Panc1 (cell line): ENCODE measurements around the gene CENPP.

Source experiments
- POLR2AphosphoS5 ChIP-seq: IDR thresholded peaks from 2 replicates; pipeline ENCODE4 v1.6.1; 2012; ENCODE audit warnings: mild to moderate bottlenecking, low read depth, low read length, moderate library complexity
- SIN3A ChIP-seq: IDR thresholded peaks from 2 replicates; pipeline ENCODE4 v1.6.1; 2012; ENCODE audit warnings: low read depth, mild to moderate bottlenecking, low read length, moderate library complexity, borderline replicate concordance; ENCODE audit not compliant: insufficient read depth
- TF ChIP-seq, protein P1 (sequence below): fragments of 450-650 bp; IDR thresholded peaks from 2 replicates; pipeline ENCODE4 v1.5.1; 2017; ENCODE audit warnings: mild to moderate bottlenecking

DNA sequence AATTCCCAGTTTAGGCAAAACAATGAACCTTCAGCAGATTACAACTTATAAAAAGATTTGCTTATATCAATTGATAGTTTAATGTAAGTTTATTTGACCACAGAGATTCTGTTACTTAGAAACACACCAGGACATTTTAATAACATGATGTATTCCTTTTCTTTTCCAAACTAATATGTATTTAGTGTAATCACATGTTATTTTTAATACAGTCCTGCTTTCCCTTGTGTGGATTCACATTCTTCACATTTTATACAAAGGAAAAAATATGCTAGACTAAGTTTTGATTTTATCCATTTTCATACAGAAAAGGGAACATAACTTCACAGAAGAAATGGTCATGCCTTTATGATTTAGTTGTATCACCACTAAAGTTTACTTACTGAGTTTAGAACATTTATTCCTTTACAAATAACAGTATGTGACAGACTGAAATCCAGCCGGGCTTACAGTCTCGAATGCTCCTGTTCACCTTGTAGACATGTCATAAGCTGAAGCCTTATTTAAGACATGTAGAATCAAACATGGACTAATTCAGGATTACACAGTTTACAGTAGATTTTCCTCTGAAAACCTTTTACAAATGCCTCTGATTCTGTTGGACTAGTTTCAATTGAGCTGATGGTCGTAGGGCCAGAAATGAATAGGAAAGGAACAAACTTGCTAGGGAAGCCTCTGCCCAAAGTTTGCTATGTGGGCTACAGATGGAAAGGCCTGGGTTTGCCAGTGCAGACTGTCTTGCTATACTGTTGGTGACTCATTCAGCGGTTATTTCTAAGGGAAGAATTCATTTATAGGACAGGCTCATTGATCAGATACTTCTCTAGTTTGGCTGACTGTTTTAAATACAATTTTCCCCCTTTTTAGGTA is 163.2 kb downstream of the CENPP start:
- TF ChIP-seq, protein P1, sequence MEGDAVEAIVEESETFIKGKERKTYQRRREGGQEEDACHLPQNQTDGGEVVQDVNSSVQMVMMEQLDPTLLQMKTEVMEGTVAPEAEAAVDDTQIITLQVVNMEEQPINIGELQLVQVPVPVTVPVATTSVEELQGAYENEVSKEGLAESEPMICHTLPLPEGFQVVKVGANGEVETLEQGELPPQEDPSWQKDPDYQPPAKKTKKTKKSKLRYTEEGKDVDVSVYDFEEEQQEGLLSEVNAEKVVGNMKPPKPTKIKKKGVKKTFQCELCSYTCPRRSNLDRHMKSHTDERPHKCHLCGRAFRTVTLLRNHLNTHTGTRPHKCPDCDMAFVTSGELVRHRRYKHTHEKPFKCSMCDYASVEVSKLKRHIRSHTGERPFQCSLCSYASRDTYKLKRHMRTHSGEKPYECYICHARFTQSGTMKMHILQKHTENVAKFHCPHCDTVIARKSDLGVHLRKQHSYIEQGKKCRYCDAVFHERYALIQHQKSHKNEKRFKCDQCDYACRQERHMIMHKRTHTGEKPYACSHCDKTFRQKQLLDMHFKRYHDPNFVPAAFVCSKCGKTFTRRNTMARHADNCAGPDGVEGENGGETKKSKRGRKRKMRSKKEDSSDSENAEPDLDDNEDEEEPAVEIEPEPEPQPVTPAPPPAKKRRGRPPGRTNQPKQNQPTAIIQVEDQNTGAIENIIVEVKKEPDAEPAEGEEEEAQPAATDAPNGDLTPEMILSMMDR: no peak
- TF ChIP-seq POLR2AphosphoS5 (no peak), SIN3A (no peak)
